Heart left ventricle (tissue), 13 donors: ENCODE results near the gene RYR3.

Source experiments
- CTCF ChIP-seq, 12 donors: fragments of 200-600 bp; sonication (generic) in 4 of 12; IDR thresholded peaks; one replicate each; pipeline versions ENCODE4 v1.5.0 to v1.8.0; 2018 to 2022; ENCODE audit warnings: antibody characterized with exemption in 12 of 12, mild to moderate bottlenecking in 5 of 12
- POLR2A ChIP-seq, 2 donors: fragments of 450-650 bp; IDR thresholded peaks; one replicate each; pipeline ENCODE4 v1.6.1; 2017; ENCODE audit warnings: antibody characterized with exemption in 2 of 2, mild to moderate bottlenecking in 2 of 2, moderate library complexity in 2 of 2
- donor health status: ischemic (EF 13 %, LVEDD 7.1; RV severe dilation, severe dysfunction).
- donor health status: DM: no; HTN: yes; CAD: no.
- donor health status: DM: no; HTN: no; CAD: no.
- donor health status: ischemic (EF 25% LVEDD 6.9; RV normal size, moderate dysfunction).
- donor health status: ischemic (EF 25% LVEDD 5.7; RV mildly dilated, moderate dysfunction).
- donor health status: ischemic (EF 35%, LVEDD 5.7; RV mildly dilated, moderate dysfunction).
- donor health status: nonischemic (EF 11% LVEDD 7.7; RV severe dilation, severe dysfunction).
- donor health status: DM: yes; HTN: yes; CAD: no.
- donor health status: PGD.
- donor health status: ischemic (EF 29% LVEDD 5.4; RV normal size, mild dysfunction).
- donor health status: nonischemic (EF 23%, LVEDD 6.1; RV moderate dilation, normal function).

- no peak for TF ChIP-seq CTCF (IDR thresholded peaks at IDR 0.05)
- no peak for TF ChIP-seq POLR2A (IDR thresholded peaks at IDR 0.05)
Measured at GRCh38 chr15:33448151-33448550, 137.4 kb downstream of the RYR3 start.
